ENCODE data around the gene DYNLT2. TPM values are rescaled to one million over a fixed set of nuclear protein-coding genes. Genes with fewer than 3 reads are reported as not detected.
A peak's percentile ranks its signal among the peaks of the same experiment; 100 is the strongest.

The DYNLT2 gene
- total and polyA plus RNA-seq, 2 of the 13 experiments (the other 11 are each of a cell fraction or from before 2014, with no cell fraction given) = 2.1 to 4.3 TPM

- TF ChIP-seq, protein P1, sequence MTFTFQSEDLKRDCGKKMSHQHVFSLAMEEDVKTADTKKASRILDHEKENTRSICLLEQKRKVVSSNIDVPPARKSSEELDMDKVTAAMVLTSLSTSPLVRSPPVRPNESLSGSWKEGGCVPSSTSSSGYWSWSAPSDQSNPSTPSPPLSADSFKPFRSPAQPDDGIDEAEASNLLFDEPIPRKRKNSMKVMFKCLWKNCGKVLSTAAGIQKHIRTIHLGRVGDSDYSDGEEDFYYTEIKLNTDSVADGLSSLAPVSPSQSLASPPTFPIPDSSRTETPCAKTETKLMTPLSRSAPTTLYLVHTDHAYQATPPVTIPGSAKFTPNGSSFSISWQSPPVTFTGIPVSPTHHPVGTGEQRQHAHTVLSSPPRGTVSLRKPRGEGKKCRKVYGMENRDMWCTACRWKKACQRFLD (CRISPR knock-in tag; IDR thresholded peaks at IDR 0.05; ENCODE audit: borderline replicate concordance) = peak; percentile 96
- TF ChIP-seq, protein P2, sequence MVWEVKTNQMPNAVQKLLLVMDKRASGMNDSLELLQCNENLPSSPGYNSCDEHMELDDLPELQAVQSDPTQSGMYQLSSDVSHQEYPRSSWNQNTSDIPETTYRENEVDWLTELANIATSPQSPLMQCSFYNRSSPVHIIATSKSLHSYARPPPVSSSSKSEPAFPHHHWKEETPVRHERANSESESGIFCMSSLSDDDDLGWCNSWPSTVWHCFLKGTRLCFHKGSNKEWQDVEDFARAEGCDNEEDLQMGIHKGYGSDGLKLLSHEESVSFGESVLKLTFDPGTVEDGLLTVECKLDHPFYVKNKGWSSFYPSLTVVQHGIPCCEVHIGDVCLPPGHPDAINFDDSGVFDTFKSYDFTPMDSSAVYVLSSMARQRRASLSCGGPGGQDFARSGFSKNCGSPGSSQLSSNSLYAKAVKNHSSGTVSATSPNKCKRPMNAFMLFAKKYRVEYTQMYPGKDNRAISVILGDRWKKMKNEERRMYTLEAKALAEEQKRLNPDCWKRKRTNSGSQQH (CRISPR knock-in tag; IDR thresholded peaks at IDR 0.05; ENCODE audit: low read depth) = no peak
- no peak for TF ChIP-seq PITX1 (CRISPR knock-in tag; IDR thresholded peaks at IDR 0.05)
- no peak for TF ChIP-seq MZF1 (CRISPR knock-in tag; IDR thresholded peaks at IDR 0.05; ENCODE audit: borderline replicate concordance)
- TF ChIP-seq SIN3B (IDR thresholded peaks at IDR 0.05; ENCODE audit: low read length) = no peak
- TF ChIP-seq FOXA1 (IDR thresholded peaks at IDR 0.05) = no peak
- 0 out of 2 replicates have a peak, but pooled peaks have one; percentile 26 for TF ChIP-seq FOXA1 (CRISPR knock-in tag; IDR thresholded peaks at IDR 0.05)
- TF ChIP-seq ARHGAP35 (CRISPR knock-in tag; IDR thresholded peaks at IDR 0.05; ENCODE audit: borderline replicate concordance) = peak; percentile 98
- TF ChIP-seq SMAD9 (CRISPR knock-in tag; IDR thresholded peaks at IDR 0.05) = no peak
- TF ChIP-seq HOXA5 (CRISPR knock-in tag; IDR thresholded peaks at IDR 0.05) = peak; percentile 51; the same call in 1 of the 2 replicates
- peak; percentile 90 for TF ChIP-seq ZNF552 (CRISPR knock-in tag; IDR thresholded peaks at IDR 0.05; ENCODE audit: borderline replicate concordance)
- TF ChIP-seq HNRNPL (IDR thresholded peaks at IDR 0.05; ENCODE audit: low read depth, low read length) = peak; percentile 21; the same call in 1 of the 2 replicates
- TF ChIP-seq, protein P3, sequence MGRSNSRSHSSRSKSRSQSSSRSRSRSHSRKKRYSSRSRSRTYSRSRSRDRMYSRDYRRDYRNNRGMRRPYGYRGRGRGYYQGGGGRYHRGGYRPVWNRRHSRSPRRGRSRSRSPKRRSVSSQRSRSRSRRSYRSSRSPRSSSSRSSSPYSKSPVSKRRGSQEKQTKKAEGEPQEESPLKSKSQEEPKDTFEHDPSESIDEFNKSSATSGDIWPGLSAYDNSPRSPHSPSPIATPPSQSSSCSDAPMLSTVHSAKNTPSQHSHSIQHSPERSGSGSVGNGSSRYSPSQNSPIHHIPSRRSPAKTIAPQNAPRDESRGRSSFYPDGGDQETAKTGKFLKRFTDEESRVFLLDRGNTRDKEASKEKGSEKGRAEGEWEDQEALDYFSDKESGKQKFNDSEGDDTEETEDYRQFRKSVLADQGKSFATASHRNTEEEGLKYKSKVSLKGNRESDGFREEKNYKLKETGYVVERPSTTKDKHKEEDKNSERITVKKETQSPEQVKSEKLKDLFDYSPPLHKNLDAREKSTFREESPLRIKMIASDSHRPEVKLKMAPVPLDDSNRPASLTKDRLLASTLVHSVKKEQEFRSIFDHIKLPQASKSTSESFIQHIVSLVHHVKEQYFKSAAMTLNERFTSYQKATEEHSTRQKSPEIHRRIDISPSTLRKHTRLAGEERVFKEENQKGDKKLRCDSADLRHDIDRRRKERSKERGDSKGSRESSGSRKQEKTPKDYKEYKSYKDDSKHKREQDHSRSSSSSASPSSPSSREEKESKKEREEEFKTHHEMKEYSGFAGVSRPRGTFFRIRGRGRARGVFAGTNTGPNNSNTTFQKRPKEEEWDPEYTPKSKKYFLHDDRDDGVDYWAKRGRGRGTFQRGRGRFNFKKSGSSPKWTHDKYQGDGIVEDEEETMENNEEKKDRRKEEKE (IDR thresholded peaks at IDR 0.05) = no peak
- no peak for TF ChIP-seq CENPX (CRISPR knock-in tag; IDR thresholded peaks at IDR 0.05)
- TF ChIP-seq SRY (CRISPR knock-in tag; IDR thresholded peaks at IDR 0.05) = peak; percentile 61
- TF ChIP-seq ZNF143 (CRISPR knock-in tag; IDR thresholded peaks at IDR 0.05) = peak; percentile 10; the same call in 1 of the 2 replicates
- TF ChIP-seq RARG (CRISPR knock-in tag; IDR thresholded peaks at IDR 0.05; ENCODE audit: low read depth) = no peak
- TF ChIP-seq RAD51 (IDR thresholded peaks at IDR 0.05; ENCODE audit: borderline replicate concordance) = no peak
- TF ChIP-seq ZBTB14 (CRISPR knock-in tag; IDR thresholded peaks at IDR 0.05) = no peak
- peak; percentile 67 for TF ChIP-seq AGO1 (IDR thresholded peaks at IDR 0.05; ENCODE audit: low read depth, low read length, poor library complexity, severe bottlenecking)
- peak; percentile 86; the same call in 1 of the 2 replicates for TF ChIP-seq ISX (CRISPR knock-in tag; conservative IDR thresholded peaks at IDR 0.05)
- no peak for TF ChIP-seq GLI4 (CRISPR knock-in tag; IDR thresholded peaks at IDR 0.05; ENCODE audit: borderline replicate concordance)
- no peak for TF ChIP-seq NFIC (IDR thresholded peaks at IDR 0.05; ENCODE audit: low read length)
- peak; percentile 40 for TF ChIP-seq YY1 (IDR thresholded peaks at IDR 0.05; ENCODE audit: insufficient read depth, insufficient replicate concordance, low read depth, low read length)
- TF ChIP-seq ZNF773 (CRISPR knock-in tag; IDR thresholded peaks at IDR 0.05; ENCODE audit: borderline replicate concordance) = 0 out of 2 replicates have a peak, but pooled peaks have one; percentile 36
Observed at GRCh38 chr6:169724494-169725124, 26.8 kb downstream of the DYNLT2 start, which contains the start of gene PHF10 (continued).

All from HepG2 (cell line).